ENCODE measurements around the gene FAM76A.

DNA sequence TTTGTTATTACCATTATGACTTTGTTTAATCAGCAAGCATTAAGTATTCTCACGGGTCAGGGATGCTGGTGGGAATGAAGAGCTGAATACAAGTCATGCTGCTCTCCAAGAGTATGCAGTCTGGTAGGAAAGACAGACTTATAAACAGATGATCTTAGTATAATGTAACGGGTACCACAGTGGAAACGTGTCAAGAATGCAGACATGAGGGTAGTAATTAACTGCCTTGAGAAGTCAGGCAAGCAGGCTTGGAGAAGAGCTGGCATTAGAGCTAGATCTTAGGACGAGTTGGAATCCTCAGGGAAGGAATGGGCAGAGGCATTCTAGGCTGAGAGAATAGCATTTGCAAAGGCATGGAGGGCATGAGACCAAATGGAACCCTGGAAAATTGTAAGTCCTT is 19.7 kb downstream of the FAM76A start:
- no peak for TF ChIP-seq POLR2A (IDR thresholded peaks at IDR 0.05)
- TF ChIP-seq, protein P1, sequence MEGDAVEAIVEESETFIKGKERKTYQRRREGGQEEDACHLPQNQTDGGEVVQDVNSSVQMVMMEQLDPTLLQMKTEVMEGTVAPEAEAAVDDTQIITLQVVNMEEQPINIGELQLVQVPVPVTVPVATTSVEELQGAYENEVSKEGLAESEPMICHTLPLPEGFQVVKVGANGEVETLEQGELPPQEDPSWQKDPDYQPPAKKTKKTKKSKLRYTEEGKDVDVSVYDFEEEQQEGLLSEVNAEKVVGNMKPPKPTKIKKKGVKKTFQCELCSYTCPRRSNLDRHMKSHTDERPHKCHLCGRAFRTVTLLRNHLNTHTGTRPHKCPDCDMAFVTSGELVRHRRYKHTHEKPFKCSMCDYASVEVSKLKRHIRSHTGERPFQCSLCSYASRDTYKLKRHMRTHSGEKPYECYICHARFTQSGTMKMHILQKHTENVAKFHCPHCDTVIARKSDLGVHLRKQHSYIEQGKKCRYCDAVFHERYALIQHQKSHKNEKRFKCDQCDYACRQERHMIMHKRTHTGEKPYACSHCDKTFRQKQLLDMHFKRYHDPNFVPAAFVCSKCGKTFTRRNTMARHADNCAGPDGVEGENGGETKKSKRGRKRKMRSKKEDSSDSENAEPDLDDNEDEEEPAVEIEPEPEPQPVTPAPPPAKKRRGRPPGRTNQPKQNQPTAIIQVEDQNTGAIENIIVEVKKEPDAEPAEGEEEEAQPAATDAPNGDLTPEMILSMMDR (IDR thresholded peaks at IDR 0.05), result no peak

All from right lobe of liver (tissue), 4 donors.